Coronary artery (tissue), 2 donors: ENCODE data around the gene PGR.

ENCODE experiments used
- DNase-seq: peaks from one replicate; pipeline ENCODE4 v3.0.0-alpha.2; 2017; ENCODE audit warnings: low spot score
- H3K27ac ChIP-seq, 2 donors: fragments of 200-600 bp; sonication (generic); one replicate each; pipeline ENCODE4 v1.5.1; 2016 to 2019
- H3K4me3 ChIP-seq: fragments of 200-600 bp; sonication (generic); 2 replicates; pipeline ENCODE4 v1.5.1; 2016; ENCODE audit warnings: mild to moderate bottlenecking, moderate library complexity
- TF ChIP-seq, protein P1 (sequence below): fragments of 200-600 bp; sonication (generic); IDR thresholded peaks from one replicate; pipeline ENCODE4 v1.5.1; 2019; ENCODE audit warnings: antibody characterized with exemption

The PGR gene

GRCh38 chr11:100999756-101000155 lies 129.9 kb downstream of the PGR start:
- Histone ChIP-seq H3K4me3 (no peak overlapping the region), H3K27ac (no peak overlapping the region)
- DNase-seq: no peak
- TF ChIP-seq, protein P1, sequence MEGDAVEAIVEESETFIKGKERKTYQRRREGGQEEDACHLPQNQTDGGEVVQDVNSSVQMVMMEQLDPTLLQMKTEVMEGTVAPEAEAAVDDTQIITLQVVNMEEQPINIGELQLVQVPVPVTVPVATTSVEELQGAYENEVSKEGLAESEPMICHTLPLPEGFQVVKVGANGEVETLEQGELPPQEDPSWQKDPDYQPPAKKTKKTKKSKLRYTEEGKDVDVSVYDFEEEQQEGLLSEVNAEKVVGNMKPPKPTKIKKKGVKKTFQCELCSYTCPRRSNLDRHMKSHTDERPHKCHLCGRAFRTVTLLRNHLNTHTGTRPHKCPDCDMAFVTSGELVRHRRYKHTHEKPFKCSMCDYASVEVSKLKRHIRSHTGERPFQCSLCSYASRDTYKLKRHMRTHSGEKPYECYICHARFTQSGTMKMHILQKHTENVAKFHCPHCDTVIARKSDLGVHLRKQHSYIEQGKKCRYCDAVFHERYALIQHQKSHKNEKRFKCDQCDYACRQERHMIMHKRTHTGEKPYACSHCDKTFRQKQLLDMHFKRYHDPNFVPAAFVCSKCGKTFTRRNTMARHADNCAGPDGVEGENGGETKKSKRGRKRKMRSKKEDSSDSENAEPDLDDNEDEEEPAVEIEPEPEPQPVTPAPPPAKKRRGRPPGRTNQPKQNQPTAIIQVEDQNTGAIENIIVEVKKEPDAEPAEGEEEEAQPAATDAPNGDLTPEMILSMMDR: no peak

DNA sequence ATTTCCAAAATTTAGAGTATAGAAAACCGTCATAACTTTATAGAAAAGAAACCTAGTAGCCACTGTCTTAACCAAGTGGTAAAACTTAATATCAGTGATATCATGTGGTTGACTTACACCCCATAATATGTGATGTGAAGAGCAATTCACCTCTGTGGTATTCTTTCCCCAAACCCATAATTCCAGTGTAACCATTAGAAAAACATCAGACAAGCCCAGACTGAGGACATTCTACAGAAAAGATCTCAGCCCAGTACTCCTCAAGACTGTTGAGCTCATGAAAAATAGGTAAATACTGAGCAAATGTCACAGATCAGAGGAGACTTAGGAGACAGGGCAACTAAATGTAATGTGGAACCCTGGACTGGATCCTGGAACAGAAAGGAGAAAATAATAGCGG lies 134.6 kb downstream of the PGR start:
- H3K4me3 ChIP-seq: no peak overlapping the region
- TF ChIP-seq, protein P1: no peak
- DNase-seq: no peak
- H3K27ac ChIP-seq: no peak overlapping the region

- H3K27ac ChIP-seq: peak overlapping the region in 1 of 2 donors; percentile 65
- TF ChIP-seq, protein P1: no peak
- no peak for DNase-seq
- no peak overlapping the region for H3K4me3 ChIP-seq
Observed at GRCh38 chr11:100991541-100991940, 138.1 kb downstream of the PGR start.

- H3K27ac ChIP-seq: peak overlapping the region in 1 of 2 donors; percentile 65
Observed at GRCh38 chr11:100990931-100991330, 138.7 kb downstream of the PGR start.

GRCh38 chr11:100984668-100985067 lies 144.9 kb downstream of the PGR start:
- Histone ChIP-seq H3K4me3 (no peak overlapping the region), H3K27ac (no peak overlapping the region)
- DNase-seq: no peak
- TF ChIP-seq, protein P1: no peak

More at GRCh38 chr11:100990931-100991330, 138.7 kb downstream of the PGR start:
- DNase-seq: no peak
- H3K4me3 ChIP-seq: no peak overlapping the region
- TF ChIP-seq, protein P1: no peak

DNA sequence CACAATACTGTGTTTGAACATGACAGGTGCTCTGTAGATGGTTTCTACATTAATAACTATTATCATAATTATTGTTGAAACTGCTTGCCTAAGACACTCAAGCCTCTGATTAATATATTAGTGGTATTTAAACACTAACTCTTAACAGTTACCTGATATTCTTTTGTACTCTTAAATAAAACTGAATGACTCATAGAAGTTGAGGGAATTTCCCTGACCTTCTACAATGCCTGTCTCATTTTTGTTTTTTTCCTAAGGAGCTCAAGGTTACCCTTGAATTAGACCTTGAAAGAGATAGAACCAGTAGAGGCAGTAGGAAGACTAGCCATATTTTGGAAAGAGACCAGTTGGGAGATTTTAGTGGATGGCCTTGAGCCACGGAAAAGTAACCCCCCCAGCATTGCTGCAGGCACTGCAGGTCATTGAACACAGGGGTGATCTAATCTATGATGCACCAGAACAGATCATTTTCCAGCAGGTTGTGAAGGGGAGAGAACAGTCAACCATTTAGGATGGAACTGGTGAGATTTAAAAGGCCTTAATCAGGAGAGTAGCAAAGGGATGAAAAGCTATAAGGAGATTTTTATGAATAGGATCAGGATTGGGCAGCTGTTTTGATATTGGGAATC lies 148.3 kb downstream of the PGR start:
- H3K4me3 ChIP-seq: no peak overlapping the region
- DNase-seq: no peak
- TF ChIP-seq, protein P1: no peak
- H3K27ac ChIP-seq: no peak overlapping the region

DNA sequence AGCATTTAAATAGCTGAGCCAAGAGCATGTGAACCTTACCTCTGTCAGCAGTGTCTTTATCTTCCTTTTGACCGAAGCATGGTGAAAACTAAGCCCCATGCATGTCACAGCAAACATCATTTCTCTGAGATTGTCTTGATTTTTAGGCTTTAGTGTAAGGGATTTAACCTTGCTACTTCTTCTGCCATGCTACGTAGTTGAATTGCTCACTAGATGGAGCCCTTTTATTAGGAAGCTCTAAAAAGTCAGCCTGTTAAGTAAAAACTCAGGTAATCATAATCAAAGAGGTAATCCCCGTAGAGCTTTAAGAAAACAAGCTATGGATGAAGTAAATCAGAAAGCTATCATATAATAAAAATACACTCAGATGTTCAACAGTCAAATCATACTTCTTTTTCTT lies 149.5 kb downstream of the PGR start:
- no peak overlapping the region for H3K4me3 ChIP-seq
- no peak for DNase-seq
- no peak overlapping the region for H3K27ac ChIP-seq
- TF ChIP-seq, protein P1: peak; percentile 50
